Stimulated activated CD4-positive, alpha-beta T cell treated with anti-CD3 and anti-CD28 coated beads, Interleukin-12 subunit alpha, Interleukin-12 subunit beta, amount 100 ng/mL, for 4 hours (primary cell): ENCODE measurements around the gene SARS2.
"Not testable (repeated sequence)": the region's sequence is repeated elsewhere in the genome, so short reads cannot be mapped to it uniquely, and the experiment has no call there.

Experiments used
- DNase-seq: peaks from one replicate; pipeline ENCODE4 v3.0.0-alpha.2; 2020

The SARS2 gene

GRCh38 chr19:38929929-38930775 is at the start of gene SARS2:
Gene SARS2, minus strand, starts transcription at chr19:38930763. Its CDS starts 27 bp downstream, at chr19:38930736.
- peak; percentile 89 for DNase-seq

- DNase-seq: no peak
Measured at GRCh38 chr19:38979812-38980211, 49.2 kb upstream of the SARS2 start.

GRCh38 chr19:38978326-38978689 is 47.7 kb upstream of the SARS2 start:
- DNase-seq: no peak

- DNase-seq: peak; percentile 8
Measured at GRCh38 chr19:38977445-38978325, 47.1 kb upstream of the SARS2 start.

- DNase-seq: no peak
Measured at GRCh38 chr19:38975861-38976271, 45.3 kb upstream of the SARS2 start.

GRCh38 chr19:38975214-38975860 is 44.8 kb upstream of the SARS2 start, which contains the start of gene FBXO17:
Gene FBXO17, minus strand, starts transcription at chr19:38975742. Its CDS starts 25,423 bp downstream, at chr19:38950319.
- no peak for DNase-seq

GRCh38 chr19:38974624-38975213 is 44.2 kb upstream of the SARS2 start:
- DNase-seq: no peak

GRCh38 chr19:38971672-38972071 is 41.1 kb upstream of the SARS2 start:
- DNase-seq: no peak

GRCh38 chr19:38970664-38971532 is 40.3 kb upstream of the SARS2 start:
- DNase-seq: no peak

GRCh38 chr19:38966149-38966548 is 35.6 kb upstream of the SARS2 start:
- not testable (repeated sequence) for DNase-seq

- DNase-seq: no peak
Measured at GRCh38 chr19:38964738-38965137, 34.2 kb upstream of the SARS2 start.

- DNase-seq: no peak
Measured at GRCh38 chr19:38959618-38960017, 29.1 kb upstream of the SARS2 start.

- no peak for DNase-seq
Measured at GRCh38 chr19:38958301-38958700, 27.7 kb upstream of the SARS2 start.

GRCh38 chr19:38956264-38956663 is 25.7 kb upstream of the SARS2 start:
- no peak for DNase-seq

- no peak for DNase-seq
Measured at GRCh38 chr19:38953677-38954076, 23.1 kb upstream of the SARS2 start.

- no peak for DNase-seq
Measured at GRCh38 chr19:38952395-38953165, 22.0 kb upstream of the SARS2 start.

- DNase-seq: no peak
Measured at GRCh38 chr19:38951187-38951586, 20.6 kb upstream of the SARS2 start.

- peak; percentile 81 for DNase-seq
Measured at GRCh38 chr19:38949580-38950367, 19.2 kb upstream of the SARS2 start.

- DNase-seq: no peak
Measured at GRCh38 chr19:38946229-38947010, 15.9 kb upstream of the SARS2 start.
